ENCODE data around the gene MRTO4.
"Not testable (repeated sequence)": the region's sequence is repeated elsewhere in the genome, so short reads cannot be mapped to it uniquely, and the experiment has no call there.

Gene MRTO4

GRCh38 chr1:19273106-19273843 lies 21.7 kb downstream of the MRTO4 start:
- H3K4me3 ChIP-seq (ENCODE audit: low read length), result no peak overlapping the region
- TF ChIP-seq ZNF274 (IDR thresholded peaks at IDR 0.05; ENCODE audit: low read depth, low read length), result no peak

DNA sequence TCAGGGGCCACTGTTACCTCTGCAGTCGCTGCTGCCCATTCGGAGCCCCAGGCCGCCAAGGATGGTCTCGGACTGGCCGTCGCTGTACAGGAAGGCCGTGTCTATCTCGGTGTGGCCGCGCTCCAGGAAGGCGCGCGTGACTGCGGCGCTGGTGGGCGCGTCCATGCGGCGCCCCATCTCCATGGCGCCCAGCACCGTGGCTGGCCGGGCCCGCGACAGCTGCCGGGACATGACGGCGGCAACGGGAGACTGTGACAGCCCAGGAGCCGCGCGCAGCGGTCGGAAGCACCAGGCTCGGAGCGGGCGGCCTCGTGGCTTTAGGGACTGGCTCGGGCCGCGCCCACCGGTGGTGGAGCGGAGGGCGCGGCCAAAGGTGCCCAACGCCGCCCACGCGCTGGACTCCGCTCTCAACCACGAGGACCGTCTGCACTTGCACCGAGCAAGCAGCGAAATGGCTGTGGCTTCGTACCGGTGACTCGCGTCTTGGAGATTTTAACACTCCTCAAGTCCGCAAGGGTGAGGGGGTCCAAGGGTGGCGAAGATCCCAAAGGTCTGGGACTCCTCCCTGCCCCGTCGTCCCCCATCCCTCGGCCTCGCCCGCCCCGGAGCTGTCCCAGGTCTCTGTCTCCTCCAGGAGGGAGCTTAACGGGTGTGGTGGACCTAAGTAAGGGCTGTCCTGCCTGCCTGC lies 22.4 kb downstream of the MRTO4 start:
- H3K4me3 ChIP-seq (ENCODE audit: low read length), result not testable (repeated sequence)

DNA sequence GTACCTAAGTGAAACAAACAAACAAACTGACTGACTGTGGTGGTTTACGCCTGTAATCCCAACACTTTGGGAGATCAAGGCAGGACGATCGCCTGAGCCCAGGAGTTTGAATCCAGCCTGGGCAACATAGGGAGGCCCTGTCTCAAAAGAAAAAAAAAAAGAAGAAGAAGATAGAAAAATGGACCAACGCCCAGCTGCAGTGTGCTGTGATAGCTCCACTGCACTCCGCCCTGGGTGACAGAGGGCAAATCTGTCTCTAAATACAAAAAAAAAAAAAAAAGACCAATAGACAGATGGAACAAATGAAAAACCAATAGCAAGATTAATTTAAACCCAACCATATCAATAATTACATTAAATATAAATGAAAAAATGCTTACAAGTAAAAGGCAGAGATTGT lies 23.0 kb downstream of the MRTO4 start:
- no peak overlapping the region for H3K4me3 ChIP-seq (ENCODE audit: low read length)

GRCh38 chr1:19283891-19284290 lies 32.3 kb downstream of the MRTO4 start:
- TF ChIP-seq ZNF274 (IDR thresholded peaks at IDR 0.05; ENCODE audit: low read depth, low read length), result no peak
- no peak overlapping the region for H3K4me3 ChIP-seq (ENCODE audit: low read length)

More for the DNA sequence above, 23.0 kb downstream of the MRTO4 start:
- no peak for TF ChIP-seq ZNF274 (IDR thresholded peaks at IDR 0.05; ENCODE audit: low read depth, low read length)

- TF ChIP-seq ZNF274 (IDR thresholded peaks at IDR 0.05; ENCODE audit: low read depth, low read length), result no peak
- H3K4me3 ChIP-seq (ENCODE audit: low read length), result no peak overlapping the region
Measured at GRCh38 chr1:19284881-19285280, 33.3 kb downstream of the MRTO4 start.

DNA sequence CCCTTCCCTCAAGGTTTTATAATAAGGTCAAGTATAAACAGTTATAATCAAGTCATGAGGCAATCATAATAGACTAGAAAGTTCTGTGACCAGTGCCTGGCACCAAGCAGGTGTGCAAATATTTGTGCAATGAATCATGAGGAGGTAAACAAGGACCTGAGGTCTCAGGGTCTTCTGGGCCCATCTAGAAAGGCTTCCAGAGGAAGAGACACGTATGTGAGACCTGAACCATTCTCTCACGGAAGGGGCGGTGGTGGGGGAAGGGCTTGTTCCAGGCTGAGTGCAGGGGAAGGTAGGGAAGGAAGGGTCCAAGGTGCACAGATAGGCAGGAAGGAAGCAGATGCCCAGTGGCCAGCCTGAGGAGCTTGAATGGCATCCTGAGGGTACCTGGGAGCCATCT lies 33.8 kb downstream of the MRTO4 start:
- not testable (repeated sequence) for H3K4me3 ChIP-seq (ENCODE audit: low read length)

- not testable (repeated sequence) for H3K4me3 ChIP-seq (ENCODE audit: low read length)
Measured at GRCh38 chr1:19285807-19286206, 34.2 kb downstream of the MRTO4 start.

DNA sequence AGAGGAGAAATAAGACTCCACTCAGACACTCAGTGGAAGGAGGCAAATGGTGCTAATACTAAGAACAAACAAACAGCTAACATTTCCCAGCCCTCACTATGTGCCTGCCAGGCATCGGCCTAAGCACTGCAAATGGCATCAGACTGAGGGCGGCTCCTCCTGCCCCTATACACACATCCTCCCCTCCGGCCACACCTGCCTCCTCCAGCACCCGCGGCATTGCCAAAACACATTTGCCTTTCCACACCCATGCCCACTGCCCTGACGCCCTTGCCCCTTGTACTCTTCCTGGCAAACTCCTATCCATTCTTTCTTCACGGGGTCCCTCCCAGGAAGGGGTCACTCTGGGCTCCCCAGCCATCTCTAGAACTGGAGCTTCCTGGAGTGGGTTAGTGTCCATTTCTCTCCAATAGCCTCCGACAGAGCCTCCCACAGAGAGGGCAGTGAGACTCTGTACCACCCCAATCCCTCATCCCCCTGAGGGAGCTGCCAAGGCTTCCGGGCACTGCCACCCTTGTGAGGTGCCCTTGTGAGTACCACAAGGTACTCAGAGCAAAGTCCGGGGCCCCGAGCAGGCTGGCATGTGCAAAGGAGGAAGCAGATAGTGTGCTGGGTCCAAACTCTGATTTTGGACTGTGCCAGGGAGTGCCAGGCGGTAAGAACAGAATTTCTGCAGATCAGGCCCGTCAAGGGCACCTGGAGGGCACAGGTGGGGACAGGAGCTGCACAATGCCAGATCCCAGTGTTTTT lies 36.0 kb downstream of the MRTO4 start:
- TF ChIP-seq ZNF274 (IDR thresholded peaks at IDR 0.05; ENCODE audit: low read depth, low read length), result no peak
- H3K4me3 ChIP-seq (ENCODE audit: low read length), result no peak overlapping the region

DNA sequence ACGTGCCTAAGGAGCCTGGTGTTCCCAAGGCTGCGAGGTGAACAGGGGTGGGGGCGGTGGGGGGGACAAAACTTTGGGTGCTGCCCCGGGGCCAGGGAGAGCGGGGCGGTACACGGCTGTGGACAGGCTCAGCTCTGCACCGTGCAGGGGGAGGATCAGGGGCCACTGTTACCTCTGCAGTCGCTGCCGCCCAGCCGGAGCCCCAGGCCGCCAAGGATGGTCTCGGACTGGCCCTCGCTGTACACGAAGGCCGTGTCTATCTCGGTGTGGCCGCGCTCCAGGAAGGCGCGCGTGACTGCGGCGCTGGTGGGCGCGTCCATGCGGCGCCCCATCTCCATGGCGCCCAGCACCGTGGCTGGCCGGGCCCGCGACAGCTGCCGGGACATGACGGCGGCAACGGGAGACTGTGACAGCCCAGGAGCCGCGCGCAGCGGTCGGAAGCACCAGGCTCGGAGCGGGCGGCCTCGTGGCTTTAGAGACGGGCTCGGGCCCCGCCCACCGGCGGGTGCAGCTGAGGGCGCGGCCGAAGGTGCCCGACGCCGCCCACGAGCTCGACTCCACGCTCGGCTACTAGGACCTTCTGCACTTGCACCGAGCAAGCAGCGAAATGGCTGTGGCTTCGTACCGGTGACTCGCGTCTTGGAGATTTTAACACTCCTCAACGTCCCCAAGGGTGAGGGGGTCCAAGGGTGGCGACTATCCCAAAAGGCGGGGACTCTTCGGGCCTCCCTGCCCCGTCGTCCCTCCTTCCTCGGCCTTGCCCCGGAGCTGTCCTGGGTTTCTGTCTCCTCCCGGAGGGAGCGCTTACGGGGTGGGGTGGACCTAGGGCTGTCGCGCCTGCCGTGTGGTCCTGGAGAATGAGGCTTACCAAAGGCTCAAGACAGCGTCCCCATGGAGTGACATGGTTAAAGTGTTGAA lies 37.0 kb downstream of the MRTO4 start, which contains the start of gene AKR7A3:
TSS of gene AKR7A3 (minus strand) at position 447 of the 918 bp plus-strand sequence. CDS start at position 386, 61 bp downstream.
- peak within 1 kb of the TSS; percentile 44; the same call in 1 of the 2 replicates for H3K4me3 ChIP-seq (ENCODE audit: low read length)

DNA sequence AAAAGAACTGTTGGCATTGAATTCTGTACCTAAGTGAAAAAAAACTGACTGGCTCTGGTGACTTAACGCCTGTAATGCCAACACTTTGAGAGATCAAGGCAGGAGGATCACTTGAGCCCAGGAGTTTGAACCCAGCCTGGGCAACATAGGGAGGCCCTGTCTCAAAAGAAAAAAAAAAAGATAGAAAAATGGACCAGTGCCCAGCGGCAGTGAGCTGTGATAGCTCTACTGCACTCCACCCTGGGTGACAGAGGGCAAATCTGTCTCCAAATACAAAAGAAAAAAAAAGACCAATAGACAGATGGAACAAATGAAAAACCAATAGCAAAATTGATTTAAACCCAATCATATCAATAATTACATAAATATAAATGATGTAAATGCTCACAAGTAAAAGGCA lies 37.6 kb downstream of the MRTO4 start:
- no peak overlapping the region; the same call in 1 of the 2 replicates for H3K4me3 ChIP-seq (ENCODE audit: low read length)
- TF ChIP-seq ZNF274 (IDR thresholded peaks at IDR 0.05; ENCODE audit: low read depth, low read length), result no peak

DNA sequence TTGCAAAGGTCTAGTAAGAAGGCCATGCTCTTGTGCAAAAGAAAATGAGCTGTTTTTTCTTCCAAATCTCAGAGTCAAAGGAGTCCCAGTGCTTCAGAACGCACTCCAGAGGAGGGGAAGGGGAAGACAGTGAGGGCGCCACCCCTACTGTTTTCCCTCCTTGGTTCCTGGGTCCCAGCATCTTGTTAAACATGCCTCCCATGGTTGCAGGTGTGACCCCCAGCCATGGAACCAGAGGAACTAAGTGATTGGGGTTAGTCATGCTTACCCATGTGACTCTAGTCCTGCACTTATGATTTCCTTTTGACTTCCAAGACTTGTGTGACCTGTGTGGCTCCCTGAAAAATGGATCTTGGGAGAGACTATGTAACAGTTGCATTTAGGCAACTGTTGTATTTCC lies 43.0 kb downstream of the MRTO4 start:
- TF ChIP-seq ZNF274 (IDR thresholded peaks at IDR 0.05; ENCODE audit: low read depth, low read length), result no peak
- H3K4me3 ChIP-seq (ENCODE audit: low read length), result no peak overlapping the region

GRCh38 chr1:19300211-19300610 lies 48.6 kb downstream of the MRTO4 start:
- TF ChIP-seq ZNF274 (IDR thresholded peaks at IDR 0.05; ENCODE audit: low read depth, low read length), result no peak
- H3K4me3 ChIP-seq (ENCODE audit: low read length), result no peak overlapping the region

DNA sequence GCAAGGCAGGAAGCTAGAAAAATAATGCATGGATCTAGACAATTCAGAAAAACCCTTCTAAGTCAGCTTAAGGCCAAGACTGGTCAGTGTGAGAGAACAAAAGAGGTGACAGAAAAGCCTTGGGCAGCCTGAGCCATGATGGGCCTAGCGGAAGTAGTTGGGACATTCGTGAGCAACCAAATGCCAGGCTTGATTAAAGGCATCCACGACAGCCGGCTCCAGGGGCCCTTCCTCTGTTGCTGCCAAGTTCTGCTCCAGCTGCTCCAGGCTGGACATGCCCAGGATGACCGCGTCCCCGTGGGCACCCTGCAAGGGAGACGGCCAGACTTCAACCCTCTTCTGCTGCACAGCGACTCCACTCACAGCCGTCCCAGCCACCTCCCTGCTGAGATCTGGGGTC lies 52.5 kb downstream of the MRTO4 start:
- not testable (repeated sequence) for H3K4me3 ChIP-seq (ENCODE audit: low read length)

DNA sequence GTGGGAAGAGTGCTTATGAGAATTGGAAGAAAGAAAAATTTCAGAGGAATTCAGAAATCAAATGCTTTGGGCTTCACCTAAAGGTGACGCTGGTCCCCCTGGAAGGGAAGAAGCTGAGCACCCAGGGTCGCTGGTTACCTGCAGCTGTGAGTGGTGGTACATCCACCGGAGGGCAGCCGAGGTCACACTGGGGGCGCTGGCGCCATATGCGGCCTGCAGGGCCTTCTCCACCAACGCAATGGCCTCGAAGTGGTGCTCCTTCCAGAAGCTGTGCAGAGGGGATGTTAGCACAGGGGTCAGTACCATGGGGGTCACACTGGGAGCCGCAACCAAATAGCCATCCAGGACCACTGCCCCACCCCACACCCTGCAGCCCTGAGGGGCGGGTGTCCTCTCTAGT lies 54.3 kb downstream of the MRTO4 start:
- no peak overlapping the region for H3K4me3 ChIP-seq (ENCODE audit: low read length)
- TF ChIP-seq ZNF274 (IDR thresholded peaks at IDR 0.05; ENCODE audit: low read depth, low read length), result no peak
